GM12875 (cell line): ENCODE data around the gene GBX1.

Source experiments
- H3K4me3 ChIP-seq: one replicate; pipeline ENCODE4 v1.5.1; 2011; ENCODE audit warnings: low read depth, low read length, control low read depth
- CTCF ChIP-seq: IDR thresholded peaks from 2 replicates; pipeline ENCODE4 v1.5.1; 2011; ENCODE audit warnings: low read depth, mild to moderate bottlenecking, control low read depth, inconsistent platforms, low read length, moderate library complexity, borderline replicate concordance; ENCODE audit not compliant: insufficient read depth

GBX1 gene

GRCh38 chr7:151130741-151131157 is 36.7 kb downstream of the GBX1 start:
- H3K4me3 ChIP-seq, result no peak overlapping the region
- TF ChIP-seq CTCF, result no peak

GRCh38 chr7:151129960-151130591 is 37.4 kb downstream of the GBX1 start:
- no peak for TF ChIP-seq CTCF
- no peak overlapping the region for H3K4me3 ChIP-seq

- TF ChIP-seq CTCF, result no peak
- H3K4me3 ChIP-seq, result no peak overlapping the region
Observed at GRCh38 chr7:151129117-151129959, 38.2 kb downstream of the GBX1 start.

GRCh38 chr7:151128716-151129115 is 38.8 kb downstream of the GBX1 start:
- H3K4me3 ChIP-seq, result no peak overlapping the region
- TF ChIP-seq CTCF, result no peak

GRCh38 chr7:151128144-151128543 is 39.4 kb downstream of the GBX1 start:
- no peak for TF ChIP-seq CTCF
- no peak overlapping the region for H3K4me3 ChIP-seq

- no peak for TF ChIP-seq CTCF
- no peak overlapping the region for H3K4me3 ChIP-seq
Observed at GRCh38 chr7:151126491-151127137, 40.9 kb downstream of the GBX1 start.
